ENCODE data around the gene UGT2B10.

UGT2B10 gene

DNA sequence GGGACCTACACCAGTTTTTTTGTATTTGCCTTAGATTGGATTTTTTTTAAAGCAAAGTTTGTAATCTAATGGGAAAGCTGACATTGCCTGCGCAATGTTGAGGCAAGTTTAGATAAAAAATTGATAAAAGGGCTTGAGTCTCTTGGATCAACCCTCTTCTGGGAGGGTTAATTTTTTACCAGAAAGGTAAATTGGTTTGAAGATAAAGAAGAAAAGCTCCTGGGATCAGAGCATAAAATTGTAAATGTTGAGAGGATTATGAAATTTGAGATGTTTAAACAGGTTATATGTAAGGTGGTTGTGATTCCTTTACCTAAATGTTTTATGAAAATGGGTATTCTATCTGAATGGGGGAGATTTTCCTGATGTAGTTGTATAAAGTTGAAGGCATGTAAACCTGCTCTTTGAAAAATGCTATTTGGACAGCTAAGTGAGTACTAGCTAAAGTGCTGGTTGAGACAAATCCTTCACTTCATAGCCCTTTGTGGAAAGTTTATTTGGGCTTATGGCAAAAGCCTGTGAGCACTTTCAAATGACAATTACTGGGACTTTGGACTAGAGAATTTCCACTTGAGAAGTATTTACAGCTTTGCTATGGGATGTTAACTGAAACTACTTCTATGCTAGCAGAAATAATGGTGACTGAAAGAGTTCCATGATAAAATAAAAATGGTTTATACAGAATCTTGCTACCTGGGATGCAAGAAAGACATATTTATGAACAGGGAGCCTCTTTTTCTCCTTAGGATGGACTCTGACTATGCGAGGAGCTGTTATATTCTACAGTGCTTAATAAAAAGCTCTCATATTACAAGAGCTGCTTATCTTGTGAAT lies 56.2 kb downstream of the UGT2B10 start:
- DNase-seq: no peak

GRCh38 chr4:68872643-68873502 lies 57.1 kb downstream of the UGT2B10 start:
- DNase-seq: no peak

DNA sequence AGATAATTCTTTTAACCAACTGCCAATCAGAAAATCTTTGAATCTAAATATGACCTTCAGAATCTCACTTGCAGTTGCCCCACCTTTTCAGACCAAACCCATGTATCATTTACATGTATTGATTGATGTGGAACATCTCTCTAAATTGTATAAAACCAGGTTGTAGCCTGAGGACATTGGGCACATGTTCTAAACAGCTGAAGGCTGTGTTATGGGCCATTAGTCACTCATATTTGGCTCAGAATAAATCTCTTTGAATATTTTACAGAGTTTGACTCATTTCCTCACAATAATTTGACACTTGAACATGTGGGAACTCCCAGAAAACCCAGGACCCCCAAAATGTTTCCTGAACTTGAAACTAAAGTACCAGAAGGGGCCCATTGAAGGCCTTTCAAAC lies 58.7 kb downstream of the UGT2B10 start:
- no peak for DNase-seq

GRCh38 chr4:68877555-68877954 lies 61.8 kb downstream of the UGT2B10 start:
- DNase-seq: no peak

GRCh38 chr4:68878048-68878447 lies 62.3 kb downstream of the UGT2B10 start:
- DNase-seq: no peak
